Body of pancreas (tissue), 4 donors: ENCODE measurements around the gene SLC18A3. TPM values are rescaled to one million over a fixed set of nuclear protein-coding genes. Genes with fewer than 3 reads are reported as not detected.

Experiments used
- ATAC-seq: fragments of 150-250 bp; one replicate; pipeline ENCODE4 v1.9.1; 2016
- DNase-seq, 4 donors: peaks; one replicate each; pipeline ENCODE4 v3.0.0-alpha.2; 2019
- H3K27ac ChIP-seq, 4 donors: fragments of 200-600 bp; sonication (generic); 1 replicate in 3 of 4; 2 replicates in 1 of 4; pipeline versions ENCODE4 v1.5.1 to v1.6.1; 2016 to 2019; ENCODE audit warnings: mild to moderate bottlenecking in 1 of 4, mixed read lengths in 1 of 4, moderate library complexity in 1 of 4
- H3K27me3 ChIP-seq, 2 donors: fragments of 200-600 bp; sonication (generic); one replicate each; pipeline ENCODE4 v1.6.0; 2016; ENCODE audit warnings: mild to moderate bottlenecking in 1 of 2
- H3K36me3 ChIP-seq, 2 donors: fragments of 200-600 bp; sonication (generic); replicated peaks in 1 of 2; 2 replicates each; pipeline ENCODE4 v1.5.1; 2016; ENCODE audit warnings: low read depth in 2 of 2; ENCODE audit not compliant: insufficient read depth in 1 of 2
- H3K4me1 ChIP-seq: fragments of 200-600 bp; sonication (generic); one replicate; pipeline ENCODE4 v1.6.0; 2016
- H3K4me3 ChIP-seq, 2 donors: fragments of 200-600 bp; sonication (generic); 1 replicate in 1 of 2; 2 replicates in 1 of 2; pipeline ENCODE4 v1.5.1; 2016 to 2019
- H3K9me3 ChIP-seq, 3 donors: fragments of 200-600 bp; sonication (generic); 1 replicate in 2 of 3; 2 replicates in 1 of 3; pipeline ENCODE4 v1.5.1; 2016
- POLR2A ChIP-seq, 3 donors: fragments of 450-650 bp; IDR thresholded peaks; one replicate each; pipeline ENCODE4 v1.6.1; 2016; ENCODE audit warnings: antibody characterized with exemption in 3 of 3, mild to moderate bottlenecking in 2 of 3
- WGBS, 2 donors: methylation state at CpG; one replicate each; pipeline ENCODE4 v1.1.5; 2017; 5-methylcytosine and 5-hydroxymethylcytosine counted together
- intact Hi-C: fragments of 100-400 bp; cut with DNase I; formaldehyde crosslinking; loops from one replicate; pipeline ENCODE4 v1.15.1; 2023
- total RNA-seq, 2 donors: library from RNA; depleted of rRNA; stranded (reverse); fragments of >200 nt; gene quantifications; one replicate each; pipeline ENCODE4 v1.1.0, GENCODE V29; 2016
- TF ChIP-seq, protein P1 (sequence below), 7 experiments: fragments of 450-650 bp in 4 of 7; fragments of 200-600 bp in 3 of 7; sonication (generic) in 3 of 7; IDR thresholded peaks; one replicate each; pipeline ENCODE4 v1.5.1; 2016 to 2019; ENCODE audit warnings: antibody characterized with exemption in 7 of 7

SLC18A3 gene
- total RNA-seq, 2 donors from 2014 or later: not detected

DNA sequence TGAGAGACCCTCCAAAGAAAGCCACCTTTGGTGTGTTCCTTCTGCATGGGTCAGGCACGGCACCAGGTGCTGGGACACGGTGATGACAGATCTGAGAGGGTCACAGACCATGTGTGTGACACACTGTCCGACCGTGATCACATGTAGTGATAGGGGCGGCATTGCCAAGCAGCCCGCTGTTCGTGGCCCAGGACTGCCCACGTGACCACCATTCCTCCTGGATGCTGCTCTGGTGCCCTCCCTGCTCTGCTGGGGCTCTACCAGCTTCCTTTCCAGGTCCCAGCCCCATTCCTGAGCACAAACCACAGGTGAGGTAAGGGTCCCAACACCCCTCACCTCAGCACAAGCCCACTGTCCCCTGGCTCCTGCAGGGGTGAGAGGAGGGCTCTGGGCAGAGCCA lies 10.1 kb upstream of the SLC18A3 start:
- Histone ChIP-seq H3K4me3 (no peak overlapping the region), H3K27me3 (no peaks in the 10 kb centered on the region), H3K9me3 (no peaks in the 10 kb centered on the region), H3K4me1 (no peaks in the 10 kb centered on the region), H3K36me3 (no peaks in the 10 kb centered on the region), H3K27ac (no peak overlapping the region)
- WGBS, 2 donors: 65 to 73% methylated on average over 6 to 8 of the region's 8 CpGs
- DNase-seq (no peak), ATAC-seq (no peak)
- TF ChIP-seq POLR2A (IDR thresholded peaks at IDR 0.05): no peak
- TF ChIP-seq, protein P1, sequence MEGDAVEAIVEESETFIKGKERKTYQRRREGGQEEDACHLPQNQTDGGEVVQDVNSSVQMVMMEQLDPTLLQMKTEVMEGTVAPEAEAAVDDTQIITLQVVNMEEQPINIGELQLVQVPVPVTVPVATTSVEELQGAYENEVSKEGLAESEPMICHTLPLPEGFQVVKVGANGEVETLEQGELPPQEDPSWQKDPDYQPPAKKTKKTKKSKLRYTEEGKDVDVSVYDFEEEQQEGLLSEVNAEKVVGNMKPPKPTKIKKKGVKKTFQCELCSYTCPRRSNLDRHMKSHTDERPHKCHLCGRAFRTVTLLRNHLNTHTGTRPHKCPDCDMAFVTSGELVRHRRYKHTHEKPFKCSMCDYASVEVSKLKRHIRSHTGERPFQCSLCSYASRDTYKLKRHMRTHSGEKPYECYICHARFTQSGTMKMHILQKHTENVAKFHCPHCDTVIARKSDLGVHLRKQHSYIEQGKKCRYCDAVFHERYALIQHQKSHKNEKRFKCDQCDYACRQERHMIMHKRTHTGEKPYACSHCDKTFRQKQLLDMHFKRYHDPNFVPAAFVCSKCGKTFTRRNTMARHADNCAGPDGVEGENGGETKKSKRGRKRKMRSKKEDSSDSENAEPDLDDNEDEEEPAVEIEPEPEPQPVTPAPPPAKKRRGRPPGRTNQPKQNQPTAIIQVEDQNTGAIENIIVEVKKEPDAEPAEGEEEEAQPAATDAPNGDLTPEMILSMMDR (IDR thresholded peaks at IDR 0.05): no peak
- intact Hi-C loops: no loop called here

DNA sequence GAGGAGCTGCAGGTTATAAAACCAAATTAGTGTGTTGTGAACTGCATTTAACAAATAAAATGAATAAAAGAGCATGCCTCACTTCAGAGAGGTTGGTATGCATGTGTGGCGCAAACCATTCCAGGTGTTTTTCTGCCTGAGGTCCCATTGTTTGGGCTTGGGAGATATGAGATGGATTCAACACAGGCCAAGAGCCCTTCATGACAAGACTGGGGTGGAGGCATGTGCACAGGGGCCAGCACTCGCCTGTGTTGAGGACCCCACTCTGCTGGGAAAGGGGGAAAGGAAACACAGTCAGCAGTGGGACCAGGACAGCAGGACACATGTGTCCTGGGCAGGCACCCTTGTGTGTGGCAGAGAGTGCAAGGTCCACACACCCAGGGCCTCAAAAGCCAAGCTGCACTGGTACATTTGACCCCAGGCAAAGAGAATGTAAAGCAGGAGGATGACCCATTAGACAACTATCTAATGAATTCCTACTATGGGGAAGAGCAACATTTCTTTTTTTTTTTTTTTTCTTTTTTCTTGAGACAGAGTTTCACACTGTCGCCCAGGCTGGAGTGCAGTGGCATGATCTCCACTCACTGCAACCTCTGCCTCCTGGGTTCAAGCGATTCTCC lies 9.2 kb upstream of the SLC18A3 start:
- intact Hi-C loops: no loop called here
- WGBS, 2 donors: 60 to 61% methylated on average over 4 of the region's 4 CpGs
- TF ChIP-seq, protein P1 (IDR thresholded peaks at IDR 0.05): no peak
- no peak for TF ChIP-seq POLR2A (IDR thresholded peaks at IDR 0.05)
- ATAC-seq: no peak
- H3K27me3 ChIP-seq: no peaks in the 10 kb centered on the region
- H3K9me3 ChIP-seq: no peaks in the 10 kb centered on the region
- H3K36me3 ChIP-seq: no peaks in the 10 kb centered on the region
- H3K27ac ChIP-seq: no peak overlapping the region
- no peak for DNase-seq
- no peak overlapping the region for H3K4me3 ChIP-seq
- no peaks in the 10 kb centered on the region for H3K4me1 ChIP-seq

DNA sequence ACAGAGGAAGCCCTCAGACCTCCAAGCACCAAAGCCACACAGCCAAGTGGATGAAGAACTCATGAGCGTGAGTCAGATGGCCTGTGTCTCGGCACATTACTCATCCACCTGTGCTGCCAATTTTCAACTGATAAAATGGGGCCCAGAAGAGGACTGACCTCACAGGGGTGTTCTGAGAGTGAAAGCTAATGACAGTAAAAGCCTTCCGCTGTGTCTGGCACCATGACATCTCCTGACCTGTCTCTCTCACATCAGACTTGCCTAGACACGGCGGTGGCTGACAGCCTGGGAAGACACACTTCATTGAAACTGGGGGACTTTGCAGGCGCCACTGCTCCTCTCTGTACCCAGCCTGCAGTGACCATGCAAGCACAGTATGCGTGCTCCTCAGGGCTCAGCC lies 8.3 kb upstream of the SLC18A3 start:
- Histone ChIP-seq H3K9me3 (no peaks in the 10 kb centered on the region), H3K36me3 (no peaks in the 10 kb centered on the region), H3K27me3 (no peaks in the 10 kb centered on the region), H3K4me3 (no peak overlapping the region), H3K4me1 (no peaks in the 10 kb centered on the region), H3K27ac (no peak overlapping the region)
- no peak for DNase-seq
- no peak for ATAC-seq
- intact Hi-C loops: no loop called here
- TF ChIP-seq POLR2A (IDR thresholded peaks at IDR 0.05): no peak
- TF ChIP-seq, protein P1 (IDR thresholded peaks at IDR 0.05): no peak
- 64 to 71% methylated on average over 7 of the region's 7 CpGs for WGBS, 2 donors

DNA sequence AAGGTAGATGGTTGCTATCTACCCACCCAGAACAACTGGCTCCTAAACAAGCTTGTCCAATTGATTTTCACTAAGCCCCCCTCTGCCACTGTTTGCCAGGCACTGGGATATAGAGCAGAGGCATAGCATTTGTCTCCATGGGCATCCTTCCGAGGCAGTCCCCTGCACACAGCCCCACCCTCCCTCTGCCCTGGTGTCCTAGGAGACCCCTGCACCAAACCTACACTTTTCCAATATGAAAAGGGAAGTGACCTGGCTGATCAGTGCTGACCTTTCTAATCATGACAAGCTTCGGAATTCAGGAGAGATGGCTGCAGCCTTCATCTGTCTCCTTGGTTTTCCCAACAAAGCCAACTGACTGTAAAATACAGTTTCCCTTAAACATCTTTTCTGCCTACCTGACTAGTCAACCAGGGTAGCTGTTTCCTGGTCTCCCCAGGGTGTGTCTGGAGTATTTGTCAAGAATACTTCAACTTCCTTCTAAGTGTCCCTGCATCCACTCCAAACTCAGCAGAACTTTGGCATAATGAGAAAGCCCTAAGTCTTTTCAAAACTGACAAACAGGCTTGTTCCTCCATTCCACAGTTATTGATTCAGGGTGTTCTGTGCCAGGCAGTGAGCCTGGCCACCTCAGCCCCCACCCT lies 7.6 kb upstream of the SLC18A3 start:
- WGBS, 2 donors: 27 to 37% methylated on average over 2 of the region's 2 CpGs
- intact Hi-C loops: no loop called here
- TF ChIP-seq, protein P1 (IDR thresholded peaks at IDR 0.05): no peak
- TF ChIP-seq POLR2A (IDR thresholded peaks at IDR 0.05): no peak
- H3K27me3 ChIP-seq: peaks cover 0 to 4% of the 10 kb centered on the region in 2 donors
- DNase-seq (no peak), ATAC-seq (no peak)
- H3K36me3 ChIP-seq: no peaks in the 10 kb centered on the region
- no peak overlapping the region for H3K27ac ChIP-seq
- H3K9me3 ChIP-seq: no peaks in the 10 kb centered on the region
- no peak overlapping the region for H3K4me3 ChIP-seq
- no peaks in the 10 kb centered on the region for H3K4me1 ChIP-seq
